Tibial nerve (tissue), 4 donors: ENCODE results near the gene SCLT1. TPM values are rescaled to one million over a fixed set of nuclear protein-coding genes. Genes with fewer than 3 reads are reported as not detected.

ENCODE experiments used
- DNase-seq, 2 donors: peaks; one replicate each; pipeline ENCODE4 v3.0.0-alpha.2; 2019; ENCODE audit warnings: low spot score in 2 of 2
- H3K27ac ChIP-seq, 4 donors: fragments of 200-600 bp; sonication (generic) in 3 of 4; one replicate each; pipeline ENCODE4 v1.5.1; 2017 to 2019; ENCODE audit warnings: mild to moderate bottlenecking in 1 of 4
- H3K27me3 ChIP-seq, 2 donors: fragments of 200-600 bp; sonication (generic) in 1 of 2; one replicate each; pipeline versions ENCODE4 v1.5.1 to v1.6.0; 2017 to 2019
- H3K36me3 ChIP-seq, 3 donors: fragments of 200-600 bp; sonication (generic); one replicate each; pipeline ENCODE4 v1.5.1; 2018 to 2019
- H3K4me1 ChIP-seq, 4 donors: fragments of 200-600 bp; sonication (generic) in 3 of 4; one replicate each; pipeline ENCODE4 v1.5.1; 2017 to 2019
- H3K4me3 ChIP-seq, 4 donors: fragments of 200-600 bp; sonication (generic) in 3 of 4; one replicate each; pipeline ENCODE4 v1.5.1; 2017 to 2019; ENCODE audit warnings: mild to moderate bottlenecking in 1 of 4, moderate library complexity in 1 of 4
- H3K9me3 ChIP-seq, 4 donors: fragments of 200-600 bp; sonication (generic) in 3 of 4; one replicate each; pipeline ENCODE4 v1.5.1; 2017 to 2019
- EP300 ChIP-seq, 2 donors: sonication (generic); formaldehyde crosslinking; IDR thresholded peaks; one replicate each; pipeline ENCODE4 v1.6.1; 2017; ENCODE audit warnings: antibody characterized with exemption in 2 of 2, mild to moderate bottlenecking in 1 of 2
- POLR2A ChIP-seq, 2 donors: fragments of 450-650 bp; IDR thresholded peaks; one replicate each; pipeline ENCODE4 v1.6.1; 2017; ENCODE audit warnings: antibody characterized with exemption in 2 of 2, mild to moderate bottlenecking in 2 of 2, moderate library complexity in 2 of 2
- WGBS, 2 donors: methylation state at CpG; one replicate each; pipeline ENCODE4 v1.1.5; 2018; 5-methylcytosine and 5-hydroxymethylcytosine counted together
- total RNA-seq, 4 donors: library from RNA; depleted of rRNA; stranded (reverse); fragments of >200 nt; gene quantifications; one replicate each; pipeline ENCODE4 v1.1.0, GENCODE V29; 2016
- TF ChIP-seq, protein P1 (sequence below), 5 experiments: fragments of 200-600 bp in 3 of 5; fragments of 450-650 bp in 2 of 5; sonication (generic) in 3 of 5; IDR thresholded peaks; one replicate each; pipeline ENCODE4 v1.5.1; 2016 to 2019; ENCODE audit warnings: antibody characterized with exemption in 5 of 5, mild to moderate bottlenecking in 3 of 5, moderate library complexity in 2 of 5

The SCLT1 gene
- total RNA-seq, 4 donors from 2014 or later: 9.2 to 28.8 (median 18.6) TPM

DNA sequence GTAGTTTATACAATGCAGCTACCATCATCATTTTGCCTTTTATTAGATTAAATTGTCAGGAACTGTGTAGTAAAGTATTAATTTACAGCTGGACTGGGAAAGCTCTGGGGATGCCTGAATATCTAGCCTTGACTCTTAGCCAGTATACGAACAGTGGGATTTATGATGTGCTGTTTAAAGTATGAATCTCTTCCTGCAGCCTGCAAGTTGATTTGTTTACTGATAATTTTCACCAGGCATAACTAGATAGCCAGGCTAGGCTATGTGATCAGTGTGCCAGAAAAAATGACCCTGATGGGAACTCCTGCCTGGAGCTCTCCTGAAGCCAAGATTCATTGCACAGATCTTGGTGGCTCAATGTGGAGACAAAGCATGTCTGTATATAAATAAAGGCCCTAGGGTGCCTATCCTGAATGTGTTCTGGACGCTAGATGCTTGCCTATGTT is 119.2 kb downstream of the SCLT1 start:
- no peak for TF ChIP-seq EP300 (IDR thresholded peaks at IDR 0.05)
- TF ChIP-seq, protein P1, sequence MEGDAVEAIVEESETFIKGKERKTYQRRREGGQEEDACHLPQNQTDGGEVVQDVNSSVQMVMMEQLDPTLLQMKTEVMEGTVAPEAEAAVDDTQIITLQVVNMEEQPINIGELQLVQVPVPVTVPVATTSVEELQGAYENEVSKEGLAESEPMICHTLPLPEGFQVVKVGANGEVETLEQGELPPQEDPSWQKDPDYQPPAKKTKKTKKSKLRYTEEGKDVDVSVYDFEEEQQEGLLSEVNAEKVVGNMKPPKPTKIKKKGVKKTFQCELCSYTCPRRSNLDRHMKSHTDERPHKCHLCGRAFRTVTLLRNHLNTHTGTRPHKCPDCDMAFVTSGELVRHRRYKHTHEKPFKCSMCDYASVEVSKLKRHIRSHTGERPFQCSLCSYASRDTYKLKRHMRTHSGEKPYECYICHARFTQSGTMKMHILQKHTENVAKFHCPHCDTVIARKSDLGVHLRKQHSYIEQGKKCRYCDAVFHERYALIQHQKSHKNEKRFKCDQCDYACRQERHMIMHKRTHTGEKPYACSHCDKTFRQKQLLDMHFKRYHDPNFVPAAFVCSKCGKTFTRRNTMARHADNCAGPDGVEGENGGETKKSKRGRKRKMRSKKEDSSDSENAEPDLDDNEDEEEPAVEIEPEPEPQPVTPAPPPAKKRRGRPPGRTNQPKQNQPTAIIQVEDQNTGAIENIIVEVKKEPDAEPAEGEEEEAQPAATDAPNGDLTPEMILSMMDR (IDR thresholded peaks at IDR 0.05): no peak
- no peak for TF ChIP-seq POLR2A (IDR thresholded peaks at IDR 0.05)
- no peak overlapping the region for H3K4me3 ChIP-seq
- peaks cover 0 to 21% (median 0%) of the 10 kb centered on the region in 3 donors for H3K36me3 ChIP-seq
- no peaks in the 10 kb centered on the region for H3K4me1 ChIP-seq
- no peak for DNase-seq
- H3K27ac ChIP-seq: no peak overlapping the region
- 20 to 33% methylated on average over 2 of the region's 2 CpGs for WGBS, 2 donors
- no peaks in the 10 kb centered on the region for H3K9me3 ChIP-seq
- no peaks in the 10 kb centered on the region for H3K27me3 ChIP-seq

DNA sequence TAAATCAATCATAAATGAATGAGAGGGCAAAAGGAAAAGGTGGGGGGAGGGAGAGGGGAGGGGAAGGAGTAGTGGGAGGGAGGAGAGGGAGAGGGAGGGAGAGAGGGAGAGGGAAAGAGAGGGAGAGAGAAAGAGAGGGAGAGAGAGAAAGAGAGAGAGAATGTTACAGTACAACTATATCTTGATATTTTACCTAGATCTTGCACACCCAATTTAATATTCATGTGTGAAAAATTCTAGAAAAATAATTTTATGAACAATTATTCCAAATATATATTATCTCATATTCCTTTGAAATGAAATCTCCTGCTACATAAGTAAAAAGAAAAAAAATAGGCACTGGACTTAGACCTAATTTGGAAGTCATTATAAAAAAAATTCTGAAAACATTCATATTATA is 120.0 kb downstream of the SCLT1 start:
- Histone ChIP-seq H3K4me3 (no peak overlapping the region), H3K27me3 (no peaks in the 10 kb centered on the region), H3K27ac (no peak overlapping the region), H3K9me3 (no peaks in the 10 kb centered on the region), H3K4me1 (no peaks in the 10 kb centered on the region), H3K36me3 (peaks cover 0 to 29% (median 0%) of the 10 kb centered on the region in 3 donors)
- TF ChIP-seq, protein P1 (IDR thresholded peaks at IDR 0.05): no peak
- TF ChIP-seq POLR2A (IDR thresholded peaks at IDR 0.05) (no peak), EP300 (IDR thresholded peaks at IDR 0.05) (no peak)
- DNase-seq: no peak

DNA sequence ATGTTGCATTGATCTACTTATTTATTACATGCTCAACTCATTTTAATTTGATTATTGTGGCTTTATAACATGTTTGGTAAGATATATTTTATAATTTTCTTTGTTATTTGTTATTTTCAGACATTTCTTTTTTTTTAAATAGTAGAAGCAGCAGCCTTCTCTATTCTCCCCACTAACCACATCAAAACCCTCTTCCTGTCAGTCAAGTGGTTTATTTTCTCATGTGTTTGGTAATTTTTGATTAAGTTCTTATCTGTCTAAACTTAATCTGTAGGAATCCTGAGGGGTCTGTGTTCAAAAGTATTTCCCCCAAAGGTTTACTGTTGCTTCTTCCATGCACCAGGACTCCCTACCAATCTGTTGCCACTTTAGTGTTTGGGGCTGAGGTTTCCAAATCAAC is 131.9 kb downstream of the SCLT1 start:
- no peak overlapping the region for H3K27ac ChIP-seq

DNA sequence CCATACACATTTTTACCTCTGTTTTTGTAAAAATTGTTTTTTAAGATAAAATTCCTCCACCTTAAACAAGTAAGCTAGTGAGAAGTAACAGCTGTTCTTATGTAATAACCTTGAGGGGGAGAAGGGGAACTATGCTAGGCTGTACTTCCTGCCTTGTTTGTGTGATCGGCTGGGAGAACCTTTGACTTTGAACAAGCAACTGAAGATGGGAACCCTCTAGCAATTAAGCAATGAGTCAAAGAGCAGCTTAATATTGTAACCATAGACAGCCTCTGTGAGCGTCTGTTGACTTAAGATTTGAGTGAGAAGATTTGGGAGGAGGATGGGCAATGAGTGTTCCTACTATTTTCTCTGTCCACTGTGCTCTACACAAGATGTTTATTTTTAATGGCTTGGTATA is 135.1 kb downstream of the SCLT1 start:
- Histone ChIP-seq H3K27ac (no peak overlapping the region), H3K4me3 (no peak overlapping the region), H3K36me3 (peaks cover 0 to 19% (median 0%) of the 10 kb centered on the region in 3 donors), H3K27me3 (no peaks in the 10 kb centered on the region), H3K4me1 (no peaks in the 10 kb centered on the region), H3K9me3 (no peaks in the 10 kb centered on the region)
- 80 to 85% methylated on average over 2 of the region's 2 CpGs for WGBS, 2 donors
- no peak for DNase-seq
- no peak for TF ChIP-seq POLR2A (IDR thresholded peaks at IDR 0.05)
- TF ChIP-seq, protein P1 (IDR thresholded peaks at IDR 0.05): no peak
- TF ChIP-seq EP300 (IDR thresholded peaks at IDR 0.05): no peak

More for the DNA sequence above, 131.9 kb downstream of the SCLT1 start:
- DNase-seq: no peak
- Histone ChIP-seq H3K9me3 (no peaks in the 10 kb centered on the region), H3K4me1 (no peaks in the 10 kb centered on the region), H3K36me3 (peaks cover 0 to 19% (median 0%) of the 10 kb centered on the region in 3 donors), H3K27me3 (no peaks in the 10 kb centered on the region), H3K4me3 (no peak overlapping the region)
- TF ChIP-seq EP300 (IDR thresholded peaks at IDR 0.05) (no peak), POLR2A (IDR thresholded peaks at IDR 0.05) (no peak)
- TF ChIP-seq, protein P1 (IDR thresholded peaks at IDR 0.05): no peak

DNA sequence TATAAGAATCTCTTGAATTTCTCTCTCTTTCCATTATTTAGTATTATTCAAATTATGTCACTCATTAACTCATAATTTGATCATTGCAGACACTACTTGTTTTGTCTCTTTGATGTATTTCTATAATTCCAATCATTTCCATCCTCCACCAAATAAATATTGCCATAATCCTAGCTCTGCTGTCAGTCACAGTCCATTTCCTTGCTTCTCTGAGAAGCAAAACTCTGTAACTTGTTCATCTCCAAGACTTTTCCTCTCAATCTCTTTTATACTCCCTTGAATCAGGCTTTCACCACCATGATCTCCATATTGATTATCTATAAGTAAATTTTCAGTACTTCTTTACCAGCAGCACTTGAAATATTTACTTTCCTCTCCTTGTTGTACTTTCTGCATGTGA is 135.9 kb downstream of the SCLT1 start:
- H3K27me3 ChIP-seq: no peaks in the 10 kb centered on the region
- H3K4me3 ChIP-seq: no peak overlapping the region
- peaks cover 0 to 21% (median 0%) of the 10 kb centered on the region in 3 donors for H3K36me3 ChIP-seq
- H3K4me1 ChIP-seq: no peaks in the 10 kb centered on the region
- no peak for DNase-seq
- H3K27ac ChIP-seq: no peak overlapping the region
- TF ChIP-seq, protein P1 (IDR thresholded peaks at IDR 0.05): no peak
- TF ChIP-seq EP300 (IDR thresholded peaks at IDR 0.05): no peak
- no peak for TF ChIP-seq POLR2A (IDR thresholded peaks at IDR 0.05)
- no peaks in the 10 kb centered on the region for H3K9me3 ChIP-seq
